ENCODE measurements around the gene CFAP119. TPM values are rescaled to one million over a fixed set of nuclear protein-coding genes. Genes with fewer than 3 reads are reported as not detected.

Gene CFAP119
- total RNA-seq, 4 donors from 2014 or later: 0.42 to 2.9 (median 1.4) TPM

- TF ChIP-seq POLR2AphosphoS5 (IDR thresholded peaks at IDR 0.05): no peak
- TF ChIP-seq EP300 (IDR thresholded peaks at IDR 0.05): no peak
- TF ChIP-seq POLR2A (IDR thresholded peaks at IDR 0.05; ENCODE audit: low read depth): no peak
- TF ChIP-seq CTCF (IDR thresholded peaks at IDR 0.05): no peak
- DNase-seq (ENCODE audit: extremely low spot score): no peak
- no peak overlapping the region for H3K27ac ChIP-seq (replicated peaks in 1 of 4)
- no peaks in the 10 kb centered on the region for H3K27me3 ChIP-seq
- H3K9me3 ChIP-seq: no peaks in the 10 kb centered on the region
- peaks cover 63 to 83% (median 78%) of the 10 kb centered on the region in 4 donors for H3K36me3 ChIP-seq
- intact Hi-C loops (cut with DNase I): no loop called here
- WGBS: 89% methylated on average over 13 of the region's 14 CpGs
- peaks cover 17 to 28% (median 23%) of the 10 kb centered on the region in 4 donors for H3K4me1 ChIP-seq
- H3K4me3 ChIP-seq: no peak overlapping the region
Observed at GRCh38 chr16:30771726-30772125, 9.9 kb upstream of the CFAP119 start.

- TF ChIP-seq CTCF (IDR thresholded peaks at IDR 0.05): no peak
- no peak for TF ChIP-seq POLR2A (IDR thresholded peaks at IDR 0.05; ENCODE audit: low read depth)
- TF ChIP-seq EP300 (IDR thresholded peaks at IDR 0.05): no peak
- no peak for TF ChIP-seq POLR2AphosphoS5 (IDR thresholded peaks at IDR 0.05)
- intact Hi-C loops (cut with DNase I): no loop called here
- WGBS: 92% methylated on average over 17 of the region's 17 CpGs
- Histone ChIP-seq H3K27ac (replicated peaks in 1 of 4) (no peak overlapping the region), H3K9me3 (no peaks in the 10 kb centered on the region), H3K36me3 (peaks cover 85 to 100% (median 100%) of the 10 kb centered on the region in 4 donors), H3K4me1 (peaks cover 5 to 15% (median 7%) of the 10 kb centered on the region in 4 donors), H3K4me3 (no peak overlapping the region), H3K27me3 (no peaks in the 10 kb centered on the region)
- no peak for DNase-seq (ENCODE audit: extremely low spot score)
Observed at GRCh38 chr16:30769379-30770089, 7.7 kb upstream of the CFAP119 start.

DNA sequence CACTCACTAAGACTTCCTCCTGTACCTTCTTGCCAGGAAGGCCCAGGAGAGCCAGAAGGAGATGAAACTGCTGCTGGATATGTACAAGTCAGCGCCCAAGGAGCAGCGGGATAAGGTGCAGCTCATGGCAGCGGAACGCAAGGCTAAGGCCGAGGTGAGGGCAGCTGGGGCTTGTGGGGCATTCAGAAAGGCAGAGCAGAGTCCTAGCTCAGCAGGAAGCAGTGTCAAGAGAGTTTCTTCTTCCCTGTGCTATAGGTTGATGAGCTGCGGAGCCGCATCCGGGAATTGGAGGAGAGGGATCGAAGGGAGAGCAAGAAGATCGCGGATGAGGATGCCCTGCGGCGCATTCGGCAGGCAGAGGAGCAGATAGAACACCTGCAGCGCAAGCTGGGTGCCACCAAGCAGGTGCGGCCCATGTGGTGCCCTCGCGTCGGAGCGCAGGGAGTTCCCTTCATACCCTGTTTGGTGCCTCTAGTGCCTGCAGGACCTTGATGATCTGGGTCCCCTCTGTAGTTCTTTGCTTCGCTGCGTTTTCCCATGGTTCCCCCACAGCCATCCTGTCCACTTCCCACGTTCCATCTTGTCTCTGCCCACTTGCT is 6.8 kb upstream of the CFAP119 start:
- Histone ChIP-seq H3K27me3 (no peaks in the 10 kb centered on the region), H3K9me3 (no peaks in the 10 kb centered on the region), H3K36me3 (peaks cover 93 to 100% (median 100%) of the 10 kb centered on the region in 4 donors), H3K4me3 (no peak overlapping the region), H3K4me1 (peaks cover 8 to 15% (median 12%) of the 10 kb centered on the region in 4 donors), H3K27ac (replicated peaks in 1 of 4) (no peak overlapping the region)
- TF ChIP-seq POLR2A (IDR thresholded peaks at IDR 0.05; ENCODE audit: low read depth): no peak
- no peak for TF ChIP-seq CTCF (IDR thresholded peaks at IDR 0.05)
- TF ChIP-seq POLR2AphosphoS5 (IDR thresholded peaks at IDR 0.05): no peak
- TF ChIP-seq EP300 (IDR thresholded peaks at IDR 0.05): no peak
- no peak for DNase-seq (ENCODE audit: extremely low spot score)
- intact Hi-C loops (cut with DNase I): no loop called here
- 92% methylated on average over 19 of the region's 23 CpGs for WGBS

- TF ChIP-seq CTCF (IDR thresholded peaks at IDR 0.05): no peak
- TF ChIP-seq EP300 (IDR thresholded peaks at IDR 0.05): no peak
- no peak for TF ChIP-seq POLR2A (IDR thresholded peaks at IDR 0.05; ENCODE audit: low read depth)
- TF ChIP-seq POLR2AphosphoS5 (IDR thresholded peaks at IDR 0.05): no peak
- H3K4me3 ChIP-seq: no peak overlapping the region
- H3K4me1 ChIP-seq: peaks cover 15 to 20% (median 19%) of the 10 kb centered on the region in 4 donors
- H3K36me3 ChIP-seq: peaks cover 88 to 100% (median 98%) of the 10 kb centered on the region in 4 donors
- H3K27ac ChIP-seq (replicated peaks in 1 of 4): peak overlapping the region in 1 of 4 donors; percentile 14
- no peaks in the 10 kb centered on the region for H3K27me3 ChIP-seq
- intact Hi-C loops (cut with DNase I): no loop called here
- DNase-seq (ENCODE audit: extremely low spot score): no peak
- no peaks in the 10 kb centered on the region for H3K9me3 ChIP-seq
- 92% methylated on average over 10 of the region's 18 CpGs for WGBS
Observed at GRCh38 chr16:30767767-30768465, 6.1 kb upstream of the CFAP119 start.

Data from esophagus muscularis mucosa (tissue), 4 donors.